HEK293 (cell line): Measurements from ENCODE around the gene EPHX1.

ENCODE experiments used
- CTCF ChIA-PET: fragments of 350-600 bp; formaldehyde crosslinking; extraction: SDS; loops from one replicate; lab custom pipeline; 2021; ENCODE audit warnings: antibody characterized with exemption; lab: Yijun Ruan, JAX
- POLR2A ChIA-PET: fragments of 300-600 bp; formaldehyde crosslinking; extraction: SDS; loops from one replicate; lab custom pipeline; 2020; ENCODE audit warnings: antibody characterized with exemption, inconsistent platforms; lab: Yijun Ruan, JAX
- H3K27ac ChIP-seq: fragments of 200-500 bp; sonication (Bioruptor generic); 2 replicates; pipeline ENCODE4 v1.5.1; 2014; ENCODE audit warnings: low read depth, low read length, control low read depth, inconsistent platforms; ENCODE audit errors: extremely low read depth
- H3K36me3 ChIP-seq, 2 experiments: fragments of 200-500 bp in 1 of 2; sonication (Bioruptor generic) in 1 of 2; 1 replicate in 1 of 2; 2 replicates in 1 of 2; pipeline ENCODE4 v1.5.1; 2014 to 2017; ENCODE audit warnings: inconsistent platforms in 2 of 2, low read length in 2 of 2; ENCODE audit not compliant: control insufficient read depth in 2 of 2, insufficient read depth in 1 of 2
- H3K4me1 ChIP-seq: fragments of 200-500 bp; sonication (Bioruptor generic); 2 replicates; pipeline ENCODE4 v1.5.1; 2014; ENCODE audit warnings: mild to moderate bottlenecking, low read length, inconsistent platforms; ENCODE audit not compliant: control insufficient read depth, insufficient read depth
- H3K4me3 ChIP-seq: 2 replicates; pipeline ENCODE4 v1.5.1; 2011; ENCODE audit warnings: low read depth, mild to moderate bottlenecking, control low read depth, low read length, moderate library complexity
- H3K9me3 ChIP-seq: fragments of 200-500 bp; sonication (Bioruptor generic); 2 replicates; pipeline ENCODE4 v1.5.1; 2014; ENCODE audit warnings: low read depth, low read length, inconsistent platforms; ENCODE audit not compliant: control insufficient read depth, insufficient read depth
- EGR2 ChIP-seq: fragments of 450-650 bp; formaldehyde crosslinking; IDR thresholded peaks from 2 replicates; pipeline ENCODE4 v1.5.1; 2016; ENCODE audit warnings: low read depth, missing biosample characterization, missing genetic modification characterization
- FEZF1 ChIP-seq: fragments of 450-650 bp; formaldehyde crosslinking; IDR thresholded peaks from 2 replicates; pipeline ENCODE4 v1.5.1; 2016; ENCODE audit warnings: missing biosample characterization, missing genetic modification characterization
- GLI2 ChIP-seq: fragments of 450-650 bp; formaldehyde crosslinking; IDR thresholded peaks from 2 replicates; pipeline ENCODE4; 2017; ENCODE audit warnings: missing biosample characterization, missing genetic modification characterization, low read depth, borderline replicate concordance
- GLIS2 ChIP-seq: fragments of 450-650 bp; formaldehyde crosslinking; IDR thresholded peaks from 2 replicates; pipeline ENCODE4 v1.5.1; 2016; ENCODE audit warnings: missing biosample characterization, missing genetic modification characterization
- MZF1 ChIP-seq: fragments of 450-650 bp; formaldehyde crosslinking; IDR thresholded peaks from 2 replicates; pipeline ENCODE4 v1.5.1; 2017; ENCODE audit warnings: missing biosample characterization, missing genetic modification characterization, borderline replicate concordance
- OSR2 ChIP-seq: fragments of 450-650 bp; formaldehyde crosslinking; IDR thresholded peaks from 2 replicates; pipeline ENCODE4 v1.5.1; 2016; ENCODE audit warnings: missing biosample characterization, missing genetic modification characterization
- OVOL3 ChIP-seq: fragments of 450-650 bp; formaldehyde crosslinking; IDR thresholded peaks from 2 replicates; pipeline ENCODE4 v1.5.1; 2016; ENCODE audit warnings: missing biosample characterization, missing genetic modification characterization
- PRDM1 ChIP-seq: fragments of 450-650 bp; formaldehyde crosslinking; IDR thresholded peaks from 2 replicates; pipeline ENCODE4; 2016; ENCODE audit warnings: missing biosample characterization, missing genetic modification characterization
- SCRT2 ChIP-seq: fragments of 450-650 bp; formaldehyde crosslinking; IDR thresholded peaks from 2 replicates; pipeline ENCODE4 v1.5.1; 2016; ENCODE audit warnings: missing biosample characterization, missing genetic modification characterization
- SP7 ChIP-seq: fragments of 450-650 bp; formaldehyde crosslinking; IDR thresholded peaks from 2 replicates; pipeline ENCODE4 v1.5.1; 2016; ENCODE audit warnings: missing biosample characterization, missing genetic modification characterization
- ZBTB8A ChIP-seq: fragments of 450-650 bp; formaldehyde crosslinking; IDR thresholded peaks from 2 replicates; pipeline ENCODE4 v1.5.1; 2016; ENCODE audit warnings: missing biosample characterization, missing genetic modification characterization
- ZFHX2 ChIP-seq: fragments of 450-650 bp; formaldehyde crosslinking; conservative IDR thresholded peaks from 2 replicates; pipeline ENCODE4 v1.5.1; 2016; ENCODE audit warnings: missing biosample characterization, missing genetic modification characterization
- ZNF10 ChIP-seq: fragments of 450-650 bp; formaldehyde crosslinking; IDR thresholded peaks from 2 replicates; pipeline ENCODE4 v1.5.1; 2017; ENCODE audit warnings: missing biosample characterization, missing genetic modification characterization
- ZNF184 ChIP-seq: fragments of 450-650 bp; IDR thresholded peaks from 2 replicates; pipeline ENCODE4 v1.5.1; 2018; ENCODE audit warnings: missing biosample characterization, mild to moderate bottlenecking, missing genetic modification characterization
- ZNF223 ChIP-seq: fragments of 450-650 bp; formaldehyde crosslinking; IDR thresholded peaks from 2 replicates; pipeline ENCODE4 v1.5.1; 2016; ENCODE audit warnings: missing biosample characterization, missing genetic modification characterization
- ZNF561 ChIP-seq: fragments of 450-650 bp; IDR thresholded peaks from 2 replicates; pipeline ENCODE4 v1.5.1; 2018; ENCODE audit warnings: missing biosample characterization, missing genetic modification characterization, borderline replicate concordance
- ZNF585B ChIP-seq: fragments of 450-650 bp; formaldehyde crosslinking; IDR thresholded peaks from 2 replicates; pipeline ENCODE4 v1.5.1; 2016; ENCODE audit warnings: missing biosample characterization, missing genetic modification characterization
- ZNF600 ChIP-seq: fragments of 450-650 bp; formaldehyde crosslinking; IDR thresholded peaks from 2 replicates; pipeline ENCODE4 v1.5.1; 2016; ENCODE audit warnings: missing biosample characterization, missing genetic modification characterization
- ZNF621 ChIP-seq: fragments of 450-650 bp; formaldehyde crosslinking; IDR thresholded peaks from 2 replicates; pipeline ENCODE4 v1.5.1; 2017; ENCODE audit warnings: missing biosample characterization, missing genetic modification characterization
- ZNF654 ChIP-seq: fragments of 450-650 bp; formaldehyde crosslinking; IDR thresholded peaks from 2 replicates; pipeline ENCODE4 v1.5.1; 2016; ENCODE audit warnings: low read depth, missing biosample characterization, missing genetic modification characterization
- ZNF658 ChIP-seq: fragments of 450-650 bp; formaldehyde crosslinking; IDR thresholded peaks from 2 replicates; pipeline ENCODE4; 2016; ENCODE audit warnings: missing biosample characterization, missing genetic modification characterization
- ZSCAN30 ChIP-seq: fragments of 450-650 bp; IDR thresholded peaks from 2 replicates; pipeline ENCODE4 v1.5.1; 2018; ENCODE audit warnings: missing biosample characterization, mild to moderate bottlenecking, missing genetic modification characterization, moderate library complexity
- ZSCAN5A ChIP-seq: fragments of 450-650 bp; formaldehyde crosslinking; IDR thresholded peaks from 2 replicates; pipeline ENCODE4 v1.5.1; 2016; ENCODE audit warnings: missing biosample characterization, missing genetic modification characterization
- TF ChIP-seq, protein P1 (sequence below): fragments of 450-650 bp; formaldehyde crosslinking; IDR thresholded peaks from 2 replicates; pipeline ENCODE4 v1.5.1; 2016; ENCODE audit warnings: missing biosample characterization, missing genetic modification characterization
- TF ChIP-seq, protein P2 (sequence below): fragments of 450-650 bp; formaldehyde crosslinking; IDR thresholded peaks from 2 replicates; pipeline ENCODE4 v1.5.1; 2016; ENCODE audit warnings: missing biosample characterization, missing genetic modification characterization
- TF ChIP-seq, protein P3 (sequence below): fragments of 450-650 bp; formaldehyde crosslinking; IDR thresholded peaks from 2 replicates; pipeline ENCODE4 v1.5.1; 2017; ENCODE audit warnings: missing biosample characterization, missing genetic modification characterization

Gene EPHX1

GRCh38 chr1:225870911-225871310 lies 61.0 kb downstream of the EPHX1 start (continued):
- TF ChIP-seq ZSCAN5A (tag by site-specific recombination), result no peak
- TF ChIP-seq, all 188 proteins: peak for 0

- ChIA-PET CTCF (interaction anchor here (0.6 to 1.8 kb wide), 7 partner anchors 10 to 397 kb away, joined by 3 to 6 read pairs (median 4); partner anchors contain the start of gene SRP9), POLR2A (interaction anchor here (0.6 to 2.5 kb wide), 2 partner anchors 11 to 706 kb away, joined by 3 to 12 read pairs; partner anchors contain the start of gene TMEM63A)
- peaks cover 13% of the 10 kb centered on the region for H3K4me1 ChIP-seq
- no peak overlapping the region for H3K27ac ChIP-seq
- TF ChIP-seq ZNF600 (peak; percentile 66), MZF1 (no peak), ZSCAN30 (tag by site-specific recombination) (no peak), FEZF1 (peak; percentile 29; the same call in 1 of the 2 replicates), ZNF621 (tag by site-specific recombination) (no peak), EGR2 (peak; percentile 97), OSR2 (tag by site-specific recombination) (peak; percentile 29; the same call in 1 of the 2 replicates), ZNF10 (tag by site-specific recombination) (peak; percentile 77), SP7 (tag by site-specific recombination) (peak; percentile 80), ZNF654 (tag by site-specific recombination) (no peak), GLI2 (tag by site-specific recombination) (0 out of 2 replicates have a peak, but pooled peaks have one; percentile 21), ZFHX2 (tag by site-specific recombination) (peak; percentile 98), ZNF184 (tag by site-specific recombination) (0 out of 2 replicates have a peak, but pooled peaks have one; percentile 23), ZBTB8A (tag by site-specific recombination) (0 out of 2 replicates have a peak, but pooled peaks have one; percentile 41), ZNF223 (no peak)
- TF ChIP-seq, protein P1, sequence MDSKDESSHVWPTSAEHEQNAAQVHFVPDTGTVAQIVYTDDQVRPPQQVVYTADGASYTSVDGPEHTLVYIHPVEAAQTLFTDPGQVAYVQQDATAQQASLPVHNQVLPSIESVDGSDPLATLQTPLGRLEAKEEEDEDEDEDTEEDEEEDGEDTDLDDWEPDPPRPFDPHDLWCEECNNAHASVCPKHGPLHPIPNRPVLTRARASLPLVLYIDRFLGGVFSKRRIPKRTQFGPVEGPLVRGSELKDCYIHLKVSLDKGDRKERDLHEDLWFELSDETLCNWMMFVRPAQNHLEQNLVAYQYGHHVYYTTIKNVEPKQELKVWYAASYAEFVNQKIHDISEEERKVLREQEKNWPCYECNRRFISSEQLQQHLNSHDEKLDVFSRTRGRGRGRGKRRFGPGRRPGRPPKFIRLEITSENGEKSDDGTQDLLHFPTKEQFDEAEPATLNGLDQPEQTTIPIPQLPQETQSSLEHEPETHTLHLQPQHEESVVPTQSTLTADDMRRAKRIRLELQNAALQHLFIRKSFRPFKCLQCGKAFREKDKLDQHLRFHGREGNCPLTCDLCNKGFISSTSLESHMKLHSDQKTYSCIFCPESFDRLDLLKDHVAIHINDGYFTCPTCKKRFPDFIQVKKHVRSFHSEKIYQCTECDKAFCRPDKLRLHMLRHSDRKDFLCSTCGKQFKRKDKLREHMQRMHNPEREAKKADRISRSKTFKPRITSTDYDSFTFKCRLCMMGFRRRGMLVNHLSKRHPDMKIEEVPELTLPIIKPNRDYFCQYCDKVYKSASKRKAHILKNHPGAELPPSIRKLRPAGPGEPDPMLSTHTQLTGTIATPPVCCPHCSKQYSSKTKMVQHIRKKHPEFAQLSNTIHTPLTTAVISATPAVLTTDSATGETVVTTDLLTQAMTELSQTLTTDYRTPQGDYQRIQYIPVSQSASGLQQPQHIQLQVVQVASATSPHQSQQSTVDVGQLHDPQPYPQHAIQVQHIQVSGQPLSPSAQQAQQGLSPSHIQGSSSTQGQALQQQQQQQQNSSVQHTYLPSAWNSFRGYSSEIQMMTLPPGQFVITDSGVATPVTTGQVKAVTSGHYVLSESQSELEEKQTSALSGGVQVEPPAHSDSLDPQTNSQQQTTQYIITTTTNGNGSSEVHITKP, result 0 out of 2 replicates have a peak, but pooled peaks have one; percentile 14
- H3K36me3 ChIP-seq, result peaks cover 8 to 72% of the 10 kb centered on the region in 2 experiments; a peak in 2 of 3 replicates
- H3K4me3 ChIP-seq, result no peak overlapping the region
- H3K9me3 ChIP-seq, result no peaks in the 10 kb centered on the region
These were observed 61.6 kb downstream of the EPHX1 start for GRCh38 chr1:225871359-225872074.

GRCh38 chr1:225872075-225872430 lies 62.1 kb downstream of the EPHX1 start:
- H3K4me3 ChIP-seq, result no peak overlapping the region
- POLR2A ChIA-PET, result interaction anchor here (0.6 to 2.5 kb wide), 2 partner anchors 10 to 707 kb away, joined by 3 to 12 read pairs; partner anchors contain the start of gene TMEM63A
- H3K36me3 ChIP-seq, result peaks cover 8 to 70% of the 10 kb centered on the region in 2 experiments; a peak in 2 of 3 replicates
- H3K27ac ChIP-seq, result no peak overlapping the region
- H3K9me3 ChIP-seq, result no peaks in the 10 kb centered on the region
- H3K4me1 ChIP-seq, result peaks cover 13% of the 10 kb centered on the region
- CTCF ChIA-PET, result interaction anchor here (0.6 to 1.8 kb wide), 7 partner anchors 9 to 397 kb away, joined by 3 to 6 read pairs (median 3); partner anchors contain the start of gene SRP9
- TF ChIP-seq GLIS2 (tag by site-specific recombination) (no peak), SCRT2 (tag by site-specific recombination) (no peak), PRDM1 (tag by site-specific recombination) (no peak), ZNF561 (tag by site-specific recombination) (no peak), OVOL3 (no peak), ZNF658 (no peak), ZNF585B (no peak)
- TF ChIP-seq, protein P2, sequence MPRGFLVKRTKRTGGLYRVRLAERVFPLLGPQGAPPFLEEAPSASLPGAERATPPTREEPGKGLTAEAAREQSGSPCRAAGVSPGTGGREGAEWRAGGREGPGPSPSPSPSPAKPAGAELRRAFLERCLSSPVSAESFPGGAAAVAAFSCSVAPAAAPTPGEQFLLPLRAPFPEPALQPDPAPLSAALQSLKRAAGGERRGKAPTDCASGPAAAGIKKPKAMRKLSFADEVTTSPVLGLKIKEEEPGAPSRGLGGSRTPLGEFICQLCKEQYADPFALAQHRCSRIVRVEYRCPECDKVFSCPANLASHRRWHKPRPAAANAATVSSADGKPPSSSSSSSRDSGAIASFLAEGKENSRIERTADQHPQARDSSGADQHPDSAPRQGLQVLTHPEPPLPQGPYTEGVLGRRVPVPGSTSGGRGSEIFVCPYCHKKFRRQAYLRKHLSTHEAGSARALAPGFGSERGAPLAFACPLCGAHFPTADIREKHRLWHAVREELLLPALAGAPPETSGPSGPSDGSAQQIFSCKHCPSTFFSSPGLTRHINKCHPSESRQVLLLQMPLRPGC (tag by site-specific recombination), result no peak
- TF ChIP-seq, protein P3, sequence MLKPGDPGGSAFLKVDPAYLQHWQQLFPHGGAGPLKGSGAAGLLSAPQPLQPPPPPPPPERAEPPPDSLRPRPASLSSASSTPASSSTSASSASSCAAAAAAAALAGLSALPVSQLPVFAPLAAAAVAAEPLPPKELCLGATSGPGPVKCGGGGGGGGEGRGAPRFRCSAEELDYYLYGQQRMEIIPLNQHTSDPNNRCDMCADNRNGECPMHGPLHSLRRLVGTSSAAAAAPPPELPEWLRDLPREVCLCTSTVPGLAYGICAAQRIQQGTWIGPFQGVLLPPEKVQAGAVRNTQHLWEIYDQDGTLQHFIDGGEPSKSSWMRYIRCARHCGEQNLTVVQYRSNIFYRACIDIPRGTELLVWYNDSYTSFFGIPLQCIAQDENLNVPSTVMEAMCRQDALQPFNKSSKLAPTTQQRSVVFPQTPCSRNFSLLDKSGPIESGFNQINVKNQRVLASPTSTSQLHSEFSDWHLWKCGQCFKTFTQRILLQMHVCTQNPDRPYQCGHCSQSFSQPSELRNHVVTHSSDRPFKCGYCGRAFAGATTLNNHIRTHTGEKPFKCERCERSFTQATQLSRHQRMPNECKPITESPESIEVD (tag by site-specific recombination), result no peak
